Measurements from ENCODE around the gene CETP. TPM values are rescaled to one million over a fixed set of nuclear protein-coding genes. Genes with fewer than 3 reads are reported as not detected.

CETP gene
- total and polyA plus RNA-seq, 2 of the 13 experiments (the other 11 are each of a cell fraction or from before 2014, with no cell fraction given), result 0.31 to 9.8 TPM

DNA sequence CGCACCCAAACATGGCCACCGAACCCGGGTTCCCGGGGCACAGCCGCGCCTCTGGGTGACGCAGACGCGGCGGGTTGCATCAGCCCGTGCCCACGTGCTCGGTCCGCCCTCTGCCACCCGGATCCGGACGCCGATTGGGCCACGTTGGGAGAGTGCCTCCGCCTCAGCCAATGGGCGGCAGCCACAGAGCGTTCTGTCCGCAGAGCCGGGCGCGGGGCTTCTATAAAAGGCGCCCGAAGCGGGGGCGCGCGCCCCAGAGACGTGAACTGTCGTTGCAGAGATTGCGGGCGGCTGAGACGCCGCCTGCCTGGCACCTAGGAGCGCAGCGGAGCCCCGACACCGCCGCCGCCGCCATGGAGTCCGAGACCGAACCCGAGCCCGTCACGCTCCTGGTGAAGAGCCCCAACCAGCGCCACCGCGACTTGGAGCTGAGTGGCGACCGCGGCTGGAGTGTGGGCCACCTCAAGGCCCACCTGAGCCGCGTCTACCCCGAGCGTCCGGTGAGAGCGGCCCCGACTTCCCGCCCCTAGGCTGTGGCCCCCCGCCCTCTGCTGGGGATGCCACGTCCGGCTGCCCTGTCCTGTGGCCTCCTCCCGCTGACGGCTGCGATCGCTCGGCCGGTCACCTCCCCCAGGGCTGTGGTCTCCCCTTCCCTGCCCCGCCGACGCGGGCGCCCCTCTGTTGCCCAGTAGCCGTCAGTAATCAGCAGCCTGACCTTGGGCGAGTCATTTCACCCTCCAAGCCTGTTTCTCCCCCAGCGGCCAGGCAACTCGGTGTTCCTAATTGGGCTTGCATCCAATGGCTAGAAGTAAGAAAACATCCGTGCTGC is 29.6 kb upstream of the CETP start, which contains the start of gene HERPUD1 (continued):
- TF ChIP-seq CBX5 (CRISPR knock-in tag; IDR thresholded peaks at IDR 0.05; ENCODE audit: borderline replicate concordance) (0 out of 2 replicates have a peak, but pooled peaks have one; percentile 27), GZF1 (CRISPR knock-in tag; IDR thresholded peaks at IDR 0.05) (no peak; the same call in 1 of the 2 replicates), NCOA2 (CRISPR knock-in tag; IDR thresholded peaks at IDR 0.05) (peak; percentile 73), ZFP37 (CRISPR knock-in tag; IDR thresholded peaks at IDR 0.05; ENCODE audit: borderline replicate concordance) (no peak), ZNF101 (CRISPR knock-in tag; IDR thresholded peaks at IDR 0.05; ENCODE audit: borderline replicate concordance, low read depth) (no peak), FOXM1 (CRISPR knock-in tag; IDR thresholded peaks at IDR 0.05) (no peak), ZNF138 (CRISPR knock-in tag; IDR thresholded peaks at IDR 0.05; ENCODE audit: low read depth) (0 out of 2 replicates have a peak, but pooled peaks have one; percentile 51), ZNF207 (IDR thresholded peaks at IDR 0.05; ENCODE audit: borderline replicate concordance) (no peak)
- TF ChIP-seq, protein P1, sequence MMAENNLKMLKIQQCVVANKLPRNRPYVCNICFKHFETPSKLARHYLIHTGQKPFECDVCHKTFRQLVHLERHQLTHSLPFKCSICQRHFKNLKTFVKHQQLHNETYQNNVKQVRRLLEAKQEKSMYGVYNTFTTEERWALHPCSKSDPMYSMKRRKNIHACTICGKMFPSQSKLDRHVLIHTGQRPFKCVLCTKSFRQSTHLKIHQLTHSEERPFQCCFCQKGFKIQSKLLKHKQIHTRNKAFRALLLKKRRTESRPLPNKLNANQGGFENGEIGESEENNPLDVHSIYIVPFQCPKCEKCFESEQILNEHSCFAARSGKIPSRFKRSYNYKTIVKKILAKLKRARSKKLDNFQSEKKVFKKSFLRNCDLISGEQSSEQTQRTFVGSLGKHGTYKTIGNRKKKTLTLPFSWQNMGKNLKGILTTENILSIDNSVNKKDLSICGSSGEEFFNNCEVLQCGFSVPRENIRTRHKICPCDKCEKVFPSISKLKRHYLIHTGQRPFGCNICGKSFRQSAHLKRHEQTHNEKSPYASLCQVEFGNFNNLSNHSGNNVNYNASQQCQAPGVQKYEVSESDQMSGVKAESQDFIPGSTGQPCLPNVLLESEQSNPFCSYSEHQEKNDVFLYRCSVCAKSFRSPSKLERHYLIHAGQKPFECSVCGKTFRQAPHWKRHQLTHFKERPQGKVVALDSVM (CRISPR knock-in tag; IDR thresholded peaks at IDR 0.05), result no peak; the same call in 1 of the 2 replicates
- TF ChIP-seq, protein P2, sequence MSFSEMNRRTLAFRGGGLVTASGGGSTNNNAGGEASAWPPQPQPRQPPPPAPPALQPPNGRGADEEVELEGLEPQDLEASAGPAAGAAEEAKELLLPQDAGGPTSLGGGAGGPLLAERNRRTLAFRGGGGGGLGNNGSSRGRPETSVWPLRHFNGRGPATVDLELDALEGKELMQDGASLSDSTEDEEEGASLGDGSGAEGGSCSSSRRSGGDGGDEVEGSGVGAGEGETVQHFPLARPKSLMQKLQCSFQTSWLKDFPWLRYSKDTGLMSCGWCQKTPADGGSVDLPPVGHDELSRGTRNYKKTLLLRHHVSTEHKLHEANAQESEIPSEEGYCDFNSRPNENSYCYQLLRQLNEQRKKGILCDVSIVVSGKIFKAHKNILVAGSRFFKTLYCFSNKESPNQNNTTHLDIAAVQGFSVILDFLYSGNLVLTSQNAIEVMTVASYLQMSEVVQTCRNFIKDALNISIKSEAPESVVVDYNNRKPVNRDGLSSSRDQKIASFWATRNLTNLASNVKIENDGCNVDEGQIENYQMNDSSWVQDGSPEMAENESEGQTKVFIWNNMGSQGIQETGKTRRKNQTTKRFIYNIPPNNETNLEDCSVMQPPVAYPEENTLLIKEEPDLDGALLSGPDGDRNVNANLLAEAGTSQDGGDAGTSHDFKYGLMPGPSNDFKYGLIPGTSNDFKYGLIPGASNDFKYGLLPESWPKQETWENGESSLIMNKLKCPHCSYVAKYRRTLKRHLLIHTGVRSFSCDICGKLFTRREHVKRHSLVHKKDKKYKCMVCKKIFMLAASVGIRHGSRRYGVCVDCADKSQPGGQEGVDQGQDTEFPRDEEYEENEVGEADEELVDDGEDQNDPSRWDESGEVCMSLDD (CRISPR knock-in tag; IDR thresholded peaks at IDR 0.05; ENCODE audit: borderline replicate concordance), result peak; percentile 75; the same call in 1 of the 2 replicates
- TF ChIP-seq, protein P3, sequence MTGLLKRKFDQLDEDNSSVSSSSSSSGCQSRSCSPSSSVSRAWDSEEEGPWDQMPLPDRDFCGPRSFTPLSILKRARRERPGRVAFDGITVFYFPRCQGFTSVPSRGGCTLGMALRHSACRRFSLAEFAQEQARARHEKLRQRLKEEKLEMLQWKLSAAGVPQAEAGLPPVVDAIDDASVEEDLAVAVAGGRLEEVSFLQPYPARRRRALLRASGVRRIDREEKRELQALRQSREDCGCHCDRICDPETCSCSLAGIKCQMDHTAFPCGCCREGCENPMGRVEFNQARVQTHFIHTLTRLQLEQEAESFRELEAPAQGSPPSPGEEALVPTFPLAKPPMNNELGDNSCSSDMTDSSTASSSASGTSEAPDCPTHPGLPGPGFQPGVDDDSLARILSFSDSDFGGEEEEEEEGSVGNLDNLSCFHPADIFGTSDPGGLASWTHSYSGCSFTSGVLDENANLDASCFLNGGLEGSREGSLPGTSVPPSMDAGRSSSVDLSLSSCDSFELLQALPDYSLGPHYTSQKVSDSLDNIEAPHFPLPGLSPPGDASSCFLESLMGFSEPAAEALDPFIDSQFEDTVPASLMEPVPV (CRISPR knock-in tag; IDR thresholded peaks at IDR 0.05), result peak; percentile 87
- TF ChIP-seq, protein P4, sequence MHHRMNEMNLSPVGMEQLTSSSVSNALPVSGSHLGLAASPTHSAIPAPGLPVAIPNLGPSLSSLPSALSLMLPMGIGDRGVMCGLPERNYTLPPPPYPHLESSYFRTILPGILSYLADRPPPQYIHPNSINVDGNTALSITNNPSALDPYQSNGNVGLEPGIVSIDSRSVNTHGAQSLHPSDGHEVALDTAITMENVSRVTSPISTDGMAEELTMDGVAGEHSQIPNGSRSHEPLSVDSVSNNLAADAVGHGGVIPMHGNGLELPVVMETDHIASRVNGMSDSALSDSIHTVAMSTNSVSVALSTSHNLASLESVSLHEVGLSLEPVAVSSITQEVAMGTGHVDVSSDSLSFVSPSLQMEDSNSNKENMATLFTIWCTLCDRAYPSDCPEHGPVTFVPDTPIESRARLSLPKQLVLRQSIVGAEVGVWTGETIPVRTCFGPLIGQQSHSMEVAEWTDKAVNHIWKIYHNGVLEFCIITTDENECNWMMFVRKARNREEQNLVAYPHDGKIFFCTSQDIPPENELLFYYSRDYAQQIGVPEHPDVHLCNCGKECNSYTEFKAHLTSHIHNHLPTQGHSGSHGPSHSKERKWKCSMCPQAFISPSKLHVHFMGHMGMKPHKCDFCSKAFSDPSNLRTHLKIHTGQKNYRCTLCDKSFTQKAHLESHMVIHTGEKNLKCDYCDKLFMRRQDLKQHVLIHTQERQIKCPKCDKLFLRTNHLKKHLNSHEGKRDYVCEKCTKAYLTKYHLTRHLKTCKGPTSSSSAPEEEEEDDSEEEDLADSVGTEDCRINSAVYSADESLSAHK (CRISPR knock-in tag; IDR thresholded peaks at IDR 0.05; ENCODE audit: borderline replicate concordance), result no peak; the same call in 1 of the 2 replicates
- TF ChIP-seq, protein P5, sequence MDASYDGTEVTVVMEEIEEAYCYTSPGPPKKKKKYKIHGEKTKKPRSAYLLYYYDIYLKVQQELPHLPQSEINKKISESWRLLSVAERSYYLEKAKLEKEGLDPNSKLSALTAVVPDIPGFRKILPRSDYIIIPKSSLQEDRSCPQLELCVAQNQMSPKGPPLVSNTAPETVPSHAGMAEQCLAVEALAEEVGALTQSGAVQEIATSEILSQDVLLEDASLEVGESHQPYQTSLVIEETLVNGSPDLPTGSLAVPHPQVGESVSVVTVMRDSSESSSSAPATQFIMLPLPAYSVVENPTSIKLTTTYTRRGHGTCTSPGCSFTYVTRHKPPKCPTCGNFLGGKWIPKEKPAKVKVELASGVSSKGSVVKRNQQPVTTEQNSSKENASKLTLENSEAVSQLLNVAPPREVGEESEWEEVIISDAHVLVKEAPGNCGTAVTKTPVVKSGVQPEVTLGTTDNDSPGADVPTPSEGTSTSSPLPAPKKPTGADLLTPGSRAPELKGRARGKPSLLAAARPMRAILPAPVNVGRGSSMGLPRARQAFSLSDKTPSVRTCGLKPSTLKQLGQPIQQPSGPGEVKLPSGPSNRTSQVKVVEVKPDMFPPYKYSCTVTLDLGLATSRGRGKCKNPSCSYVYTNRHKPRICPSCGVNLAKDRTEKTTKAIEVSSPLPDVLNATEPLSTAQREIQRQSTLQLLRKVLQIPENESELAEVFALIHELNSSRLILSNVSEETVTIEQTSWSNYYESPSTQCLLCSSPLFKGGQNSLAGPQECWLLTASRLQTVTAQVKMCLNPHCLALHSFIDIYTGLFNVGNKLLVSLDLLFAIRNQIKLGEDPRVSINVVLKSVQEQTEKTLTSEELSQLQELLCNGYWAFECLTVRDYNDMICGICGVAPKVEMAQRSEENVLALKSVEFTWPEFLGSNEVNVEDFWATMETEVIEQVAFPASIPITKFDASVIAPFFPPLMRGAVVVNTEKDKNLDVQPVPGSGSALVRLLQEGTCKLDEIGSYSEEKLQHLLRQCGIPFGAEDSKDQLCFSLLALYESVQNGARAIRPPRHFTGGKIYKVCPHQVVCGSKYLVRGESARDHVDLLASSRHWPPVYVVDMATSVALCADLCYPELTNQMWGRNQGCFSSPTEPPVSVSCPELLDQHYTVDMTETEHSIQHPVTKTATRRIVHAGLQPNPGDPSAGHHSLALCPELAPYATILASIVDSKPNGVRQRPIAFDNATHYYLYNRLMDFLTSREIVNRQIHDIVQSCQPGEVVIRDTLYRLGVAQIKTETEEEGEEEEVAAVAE (CRISPR knock-in tag; IDR thresholded peaks at IDR 0.05; ENCODE audit: borderline replicate concordance), result peak; percentile 93
